Measurements from ENCODE around the gene RTTN. TPM values are rescaled to one million over a fixed set of nuclear protein-coding genes. Genes with fewer than 3 reads are reported as not detected.

The RTTN gene
- total and polyA plus RNA-seq, 2 donors (not counting 3 experiments of a cell fraction or from before 2014, with no cell fraction given): 3.1 to 17.4 TPM

GRCh38 chr18:69987870-69988269 is 217.6 kb downstream of the RTTN start:
- FAIRE-seq: no peak
- Histone ChIP-seq H3K9ac (replicated peaks; ENCODE audit: extremely low read depth, insufficient read depth, low read length) (no peak overlapping the region), H3K27me3 (ENCODE audit: control insufficient read depth in 2 of 2, insufficient read depth in 2 of 2, low read length in 2 of 2) (no peaks in the 10 kb centered on the region), H3K9me3 (replicated peaks; ENCODE audit: control insufficient read depth, insufficient read depth, low read length) (no peaks in the 10 kb centered on the region), H3K4me2 (ENCODE audit: insufficient read depth, low read length) (no peak overlapping the region), H3K79me2 (ENCODE audit: control insufficient read depth, insufficient read depth, low read length) (no peaks in the 10 kb centered on the region), H4K20me1 (replicated peaks; ENCODE audit: control insufficient read depth, extremely low read depth, insufficient read depth, low read length) (no peaks in the 10 kb centered on the region), H3K9me1 (replicated peaks; ENCODE audit: control insufficient read depth, extremely low read depth, insufficient read depth, low read length) (no peaks in the 10 kb centered on the region), H2AFZ (ENCODE audit: low read depth, low read length) (no peak overlapping the region), H3K4me3 (replicated peaks in 1 of 3; ENCODE audit: insufficient read depth in 1 of 3, low read depth in 1 of 3, low read length in 3 of 3) (no peak overlapping the region), H3K36me3 (ENCODE audit: control insufficient read depth in 2 of 2, extremely low read depth in 1 of 2, insufficient read depth in 2 of 2, low read length in 2 of 2) (no peaks in the 10 kb centered on the region), H3K4me1 (ENCODE audit: control insufficient read depth, extremely low read depth, insufficient read depth, low read length) (no peaks in the 10 kb centered on the region), H3K27ac (ENCODE audit: insufficient read depth, low read depth, low read length) (no peak overlapping the region)
- CTCF ChIA-PET: no interaction called here
- no peak for DNase-seq (ENCODE audit: low read depth, low spot score)
- POLR2A ChIA-PET: no interaction called here
- dilution Hi-C loops (cut with MboI; ENCODE audit: extremely low pct_ligation_motif_present, low sequenced_read_pairs) (no loop called here), intact Hi-C loops (cut with micrococcal nuclease) (no loop called here)
- BruUV-seq (replicated peaks): no TSS peak
- TF ChIP-seq FOS (IDR thresholded peaks at IDR 0.05; ENCODE audit: borderline replicate concordance, insufficient read depth, low read length) (no peak), EZH2 (IDR thresholded peaks at IDR 0.05; ENCODE audit: borderline replicate concordance, low read depth, low read length, severe bottlenecking) (no peak), MAX (IDR thresholded peaks at IDR 0.05; ENCODE audit: insufficient read depth, insufficient read length) (no peak), GATA2 (IDR thresholded peaks at IDR 0.05; ENCODE audit: insufficient read depth, insufficient read length, low read depth, low read length) (no peak), POLR2AphosphoS5 (IDR thresholded peaks at IDR 0.05; ENCODE audit: insufficient read depth, low read depth, low read length) (no peak), JUN (IDR thresholded peaks at IDR 0.05; ENCODE audit: borderline replicate concordance, insufficient read depth, insufficient read length, low read depth) (no peak), CTCF (IDR thresholded peaks at IDR 0.05; ENCODE audit: extremely low read depth in 1 of 2, insufficient read depth in 1 of 2, low read depth in 1 of 2, low read length in 2 of 2) (no peak), POLR2A (IDR thresholded peaks at IDR 0.05; ENCODE audit: low read depth, low read length) (no peak), MYC (IDR thresholded peaks at IDR 0.05; ENCODE audit: low read depth, low read length) (no peak)
